Heart left ventricle (tissue), 13 donors: ENCODE results near the gene C6orf47.

ENCODE experiments used
- CTCF ChIP-seq, 12 donors: fragments of 200-600 bp; sonication (generic) in 4 of 12; IDR thresholded peaks; one replicate each; pipeline versions ENCODE4 v1.5.0 to v1.8.0; 2018 to 2022; ENCODE audit warnings: antibody characterized with exemption in 12 of 12, mild to moderate bottlenecking in 5 of 12
- POLR2A ChIP-seq, 2 donors: fragments of 450-650 bp; IDR thresholded peaks; one replicate each; pipeline ENCODE4 v1.6.1; 2017; ENCODE audit warnings: antibody characterized with exemption in 2 of 2, mild to moderate bottlenecking in 2 of 2, moderate library complexity in 2 of 2
- donor health status: ischemic (EF 13 %, LVEDD 7.1; RV severe dilation, severe dysfunction).
- donor health status: DM: no; HTN: yes; CAD: no.
- donor health status: DM: no; HTN: no; CAD: no.
- donor health status: ischemic (EF 25% LVEDD 6.9; RV normal size, moderate dysfunction).
- donor health status: ischemic (EF 25% LVEDD 5.7; RV mildly dilated, moderate dysfunction).
- donor health status: ischemic (EF 35%, LVEDD 5.7; RV mildly dilated, moderate dysfunction).
- donor health status: nonischemic (EF 11% LVEDD 7.7; RV severe dilation, severe dysfunction).
- donor health status: DM: yes; HTN: yes; CAD: no.
- donor health status: PGD.
- donor health status: ischemic (EF 29% LVEDD 5.4; RV normal size, mild dysfunction).
- donor health status: nonischemic (EF 23%, LVEDD 6.1; RV moderate dilation, normal function).

DNA sequence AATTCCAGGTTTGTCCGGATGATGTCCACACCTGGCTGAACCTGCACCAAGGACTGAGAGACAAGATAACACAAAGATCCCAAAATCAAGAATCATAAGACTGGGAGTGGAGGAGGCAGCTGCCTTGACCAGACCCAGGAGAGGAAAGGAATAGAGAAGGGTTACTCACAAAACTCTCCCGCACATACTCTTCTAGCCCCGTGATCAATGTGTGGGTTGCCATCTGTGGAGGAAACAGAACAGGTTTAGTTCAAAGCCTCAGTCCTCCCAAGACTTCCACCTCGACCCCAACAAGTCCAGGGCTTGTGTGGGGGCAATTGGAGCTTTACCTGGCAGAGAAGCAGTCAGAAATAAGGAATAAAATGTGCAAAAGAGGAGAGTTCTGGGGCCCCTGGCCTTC lies 19.2 kb downstream of the C6orf47 start:
- TF ChIP-seq CTCF (IDR thresholded peaks at IDR 0.05) = no peak
- TF ChIP-seq POLR2A (IDR thresholded peaks at IDR 0.05) = no peak
